Heart left ventricle (tissue), 13 donors: ENCODE measurements around the gene KRT7.

ENCODE experiments used
- POLR2A ChIP-seq, 2 donors: fragments of 450-650 bp; IDR thresholded peaks; one replicate each; pipeline ENCODE4 v1.6.1; 2017; ENCODE audit warnings: antibody characterized with exemption in 2 of 2, mild to moderate bottlenecking in 2 of 2, moderate library complexity in 2 of 2
- TF ChIP-seq, protein P1 (sequence below), 12 donors: fragments of 200-600 bp; sonication (generic) in 4 of 12; IDR thresholded peaks; one replicate each; pipeline versions ENCODE4 v1.5.0 to v1.8.0; 2018 to 2022; ENCODE audit warnings: antibody characterized with exemption in 12 of 12, mild to moderate bottlenecking in 5 of 12
- donor health status: ischemic (EF 13 %, LVEDD 7.1; RV severe dilation, severe dysfunction).
- donor health status: DM: no; HTN: yes; CAD: no.
- donor health status: DM: no; HTN: no; CAD: no.
- donor health status: ischemic (EF 25% LVEDD 6.9; RV normal size, moderate dysfunction).
- donor health status: ischemic (EF 25% LVEDD 5.7; RV mildly dilated, moderate dysfunction).
- donor health status: ischemic (EF 35%, LVEDD 5.7; RV mildly dilated, moderate dysfunction).
- donor health status: nonischemic (EF 11% LVEDD 7.7; RV severe dilation, severe dysfunction).
- donor health status: DM: yes; HTN: yes; CAD: no.
- donor health status: PGD.
- donor health status: ischemic (EF 29% LVEDD 5.4; RV normal size, mild dysfunction).
- donor health status: nonischemic (EF 23%, LVEDD 6.1; RV moderate dilation, normal function).

DNA sequence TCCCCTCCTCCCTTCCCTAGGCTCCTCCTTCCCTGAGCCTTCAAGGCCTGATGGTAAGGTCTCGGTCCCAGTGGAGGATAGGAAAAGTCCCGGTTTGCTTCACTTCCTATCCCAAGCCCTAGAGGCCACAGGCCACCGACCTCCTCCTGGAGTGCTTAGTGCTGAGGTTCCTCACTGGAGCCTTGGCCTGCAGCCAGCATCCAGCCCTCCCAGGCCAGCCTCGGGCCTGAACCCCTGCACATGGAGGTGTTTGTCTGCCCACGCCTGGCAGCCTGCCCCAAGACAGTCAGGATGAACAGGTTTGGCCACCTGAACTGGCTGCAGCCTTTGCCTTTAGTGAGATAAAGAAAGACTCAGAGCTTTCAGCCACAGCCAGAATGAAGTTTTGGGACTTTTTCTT, 15.8 kb upstream of the KRT7 start:
- TF ChIP-seq, protein P1, sequence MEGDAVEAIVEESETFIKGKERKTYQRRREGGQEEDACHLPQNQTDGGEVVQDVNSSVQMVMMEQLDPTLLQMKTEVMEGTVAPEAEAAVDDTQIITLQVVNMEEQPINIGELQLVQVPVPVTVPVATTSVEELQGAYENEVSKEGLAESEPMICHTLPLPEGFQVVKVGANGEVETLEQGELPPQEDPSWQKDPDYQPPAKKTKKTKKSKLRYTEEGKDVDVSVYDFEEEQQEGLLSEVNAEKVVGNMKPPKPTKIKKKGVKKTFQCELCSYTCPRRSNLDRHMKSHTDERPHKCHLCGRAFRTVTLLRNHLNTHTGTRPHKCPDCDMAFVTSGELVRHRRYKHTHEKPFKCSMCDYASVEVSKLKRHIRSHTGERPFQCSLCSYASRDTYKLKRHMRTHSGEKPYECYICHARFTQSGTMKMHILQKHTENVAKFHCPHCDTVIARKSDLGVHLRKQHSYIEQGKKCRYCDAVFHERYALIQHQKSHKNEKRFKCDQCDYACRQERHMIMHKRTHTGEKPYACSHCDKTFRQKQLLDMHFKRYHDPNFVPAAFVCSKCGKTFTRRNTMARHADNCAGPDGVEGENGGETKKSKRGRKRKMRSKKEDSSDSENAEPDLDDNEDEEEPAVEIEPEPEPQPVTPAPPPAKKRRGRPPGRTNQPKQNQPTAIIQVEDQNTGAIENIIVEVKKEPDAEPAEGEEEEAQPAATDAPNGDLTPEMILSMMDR (IDR thresholded peaks at IDR 0.05), result no peak
- no peak for TF ChIP-seq POLR2A (IDR thresholded peaks at IDR 0.05)
